CD14-positive monocyte (primary cell): Measurements from ENCODE around the gene RTN1. TPM values are rescaled to one million over a fixed set of nuclear protein-coding genes. Genes with fewer than 3 reads are reported as not detected.

Source experiments
- DNase-seq, 3 donors: peaks; one replicate each; pipeline ENCODE4 v3.0.0-alpha.2; 2011 to 2022
- H2AFZ ChIP-seq: 2 replicates; pipeline ENCODE4 v1.6.0; 2012; ENCODE audit warnings: mild to moderate bottlenecking, low read depth, low read length, inconsistent platforms; ENCODE audit not compliant: insufficient read depth, poor library complexity, severe bottlenecking
- H3K27ac ChIP-seq, 2 donors: 1 replicate in 1 of 2; 2 replicates in 1 of 2; pipeline ENCODE4 v1.5.1; 2012 to 2013; ENCODE audit warnings: low read length in 2 of 2, control low read depth in 1 of 2, inconsistent platforms in 1 of 2, low read depth in 1 of 2, mild to moderate bottlenecking in 1 of 2
- H3K27me3 ChIP-seq, 2 donors: one replicate each; pipeline versions ENCODE4 v1.6.0 to v1.6.1; 2011 to 2013; ENCODE audit warnings: low read length in 2 of 2; ENCODE audit not compliant: control insufficient read depth in 2 of 2, insufficient read depth in 2 of 2
- H3K36me3 ChIP-seq, 2 donors: replicated peaks in 1 of 2; 1 replicate in 1 of 2; 2 replicates in 1 of 2; pipeline versions ENCODE4 v1.5.1 to v1.6.1; 2012 to 2013; ENCODE audit warnings: low read length in 2 of 2, control low read depth in 1 of 2, inconsistent platforms in 1 of 2, mild to moderate bottlenecking in 1 of 2; ENCODE audit not compliant: insufficient read depth in 2 of 2, control insufficient read depth in 1 of 2
- H3K4me1 ChIP-seq, 2 donors: 1 replicate in 1 of 2; 2 replicates in 1 of 2; pipeline versions ENCODE4 v1.5.1 to v1.6.1; 2012 to 2013; ENCODE audit warnings: low read length in 2 of 2, control low read depth in 1 of 2, inconsistent platforms in 1 of 2, mild to moderate bottlenecking in 1 of 2, moderate library complexity in 1 of 2; ENCODE audit not compliant: insufficient read depth in 2 of 2, control insufficient read depth in 1 of 2
- H3K4me2 ChIP-seq: replicated peaks from 2 replicates; pipeline ENCODE3; 2012; ENCODE audit warnings: low read length, moderate library complexity, mild to moderate bottlenecking; ENCODE audit not compliant: poor library complexity, severe bottlenecking; ENCODE audit errors: extremely low read depth
- H3K4me3 ChIP-seq, 3 experiments: fragments of 200-600 bp in 1 of 3; sonication (generic) in 1 of 3; replicated peaks in 1 of 3; 1 replicate in 2 of 3; 2 replicates in 1 of 3; pipeline ENCODE4 v1.5.1; 2011 to 2013; ENCODE audit warnings: low read length in 3 of 3, mild to moderate bottlenecking in 3 of 3, control low read depth in 2 of 3, low read depth in 2 of 3, inconsistent platforms in 1 of 3, moderate library complexity in 1 of 3
- H3K79me2 ChIP-seq: 2 replicates; pipeline ENCODE4 v1.6.0; 2012; ENCODE audit warnings: mild to moderate bottlenecking, control low read depth, inconsistent platforms, low read length, moderate library complexity; ENCODE audit not compliant: insufficient read depth
- H3K9ac ChIP-seq: 2 replicates; pipeline ENCODE4 v1.6.0; 2017; ENCODE audit warnings: low read length, mild to moderate bottlenecking; ENCODE audit not compliant: insufficient read depth, poor library complexity, severe bottlenecking
- H3K9me3 ChIP-seq, 2 donors: replicated peaks in 1 of 2; 1 replicate in 1 of 2; 2 replicates in 1 of 2; pipeline versions ENCODE4 v1.5.1 to v1.6.1; 2012 to 2013; ENCODE audit warnings: low read length in 2 of 2, control low read depth in 1 of 2; ENCODE audit not compliant: control insufficient read depth in 1 of 2, insufficient read depth in 1 of 2
- H4K20me1 ChIP-seq: 2 replicates; pipeline ENCODE4 v1.6.0; 2012; ENCODE audit warnings: mild to moderate bottlenecking, low read length, control low read depth, moderate library complexity; ENCODE audit not compliant: insufficient read depth
- H3K27ac Mint-ChIP-seq, 7 donors: one replicate each; pipeline ENCODE4 v1.8.0; 2020; ENCODE audit warnings: mild to moderate bottlenecking in 7 of 7, mixed read lengths in 7 of 7, moderate library complexity in 6 of 7, inconsistent platforms in 2 of 7
- H3K27me3 Mint-ChIP-seq, 3 donors: one replicate each; pipeline ENCODE4 v1.8.0; 2021 to 2022; ENCODE audit warnings: low read depth in 3 of 3, mild to moderate bottlenecking in 3 of 3, mixed read lengths in 3 of 3, moderate library complexity in 3 of 3, inconsistent platforms in 1 of 3
- H3K36me3 Mint-ChIP-seq, 2 donors: one replicate each; pipeline ENCODE4 v1.8.0; 2020; ENCODE audit warnings: mixed read lengths in 2 of 2, inconsistent platforms in 1 of 2, mild to moderate bottlenecking in 1 of 2
- H3K4me1 Mint-ChIP-seq: one replicate; pipeline ENCODE4 v1.8.0; 2020; ENCODE audit warnings: mild to moderate bottlenecking, mixed read lengths
- H3K4me3 Mint-ChIP-seq, 2 donors: one replicate each; pipeline ENCODE4 v1.8.0; 2020; ENCODE audit warnings: mild to moderate bottlenecking in 2 of 2, mixed read lengths in 2 of 2, moderate library complexity in 1 of 2
- H3K9me3 Mint-ChIP-seq, 7 donors: one replicate each; pipeline ENCODE4 v1.8.0; 2020 to 2022; ENCODE audit warnings: mixed read lengths in 7 of 7, mild to moderate bottlenecking in 6 of 7, moderate library complexity in 6 of 7, inconsistent platforms in 2 of 7
- CTCF ChIP-seq: fragments of 200-600 bp; IDR thresholded peaks from one replicate; pipeline ENCODE4 v1.8.0; 2022; ENCODE audit warnings: antibody characterized with exemption, mild to moderate bottlenecking
- whole genome bisulfite sequencing: methylation state at CpG from one replicate; pipeline ENCODE4 v1.1.5; 2013; ENCODE audit warnings: missing lambda C conversion rate; ENCODE audit not compliant: insufficient coverage; 5-methylcytosine and 5-hydroxymethylcytosine counted together
- intact Hi-C, 2 donors: fragments of 100-400 bp; cut with micrococcal nuclease; formaldehyde crosslinking; loops; one replicate each; pipeline versions ENCODE4 v1.15.0 to v1.15.1; 2023
- polyA plus RNA-seq, 3 donors: library from polyadenylated mRNA; depleted of rRNA in 1 of 3; unstranded in 2 of 3; stranded (reverse) in 1 of 3; fragments of 300-500 nt in 2 of 3; fragments of >200 nt in 1 of 3; fragmentation: Illumina TruSeq in 2 of 3; gene quantifications; 1 replicate in 2 of 3; 2 replicates in 1 of 3; pipeline ENCODE4 v1.2.3, GENCODE V29; 2012 to 2021

RTN1 gene
- polyA plus RNA-seq, 3 donors: 40.2 to 75.1 (median 55.0) TPM

GRCh38 chr14:59695198-59695597 is 175.4 kb downstream of the RTN1 start:
- H3K4me2 ChIP-seq: no peak overlapping the region
- H3K9ac ChIP-seq: no peak overlapping the region
- H3K27me3 ChIP-seq: no peaks in the 10 kb centered on the region
- peaks cover 12 to 13% of the 10 kb centered on the region in 2 donors for H3K4me1 ChIP-seq
- peaks cover 0 to 2% (median 2%) of the 10 kb centered on the region in 3 donors for H3K27me3 Mint-ChIP-seq
- intact Hi-C loops: no loop called here
- H3K27ac ChIP-seq: no peak overlapping the region
- WGBS: 95% methylated on average over 4 of the region's 5 CpGs
- H3K36me3 ChIP-seq: no peaks in the 10 kb centered on the region
- no peaks in the 10 kb centered on the region for H3K9me3 ChIP-seq
- peaks cover 14% of the 10 kb centered on the region for H3K4me1 Mint-ChIP-seq
- H3K4me3 Mint-ChIP-seq: no peak overlapping the region
- no peaks in the 10 kb centered on the region for H3K36me3 Mint-ChIP-seq
- H3K4me3 ChIP-seq: no peak overlapping the region
- H3K27ac Mint-ChIP-seq: peak overlapping the region in 1 of 7 donors; percentile 54
- TF ChIP-seq CTCF: no peak
- H2AFZ ChIP-seq: no peak overlapping the region
- H3K9me3 Mint-ChIP-seq: peaks cover 0 to 5% (median 0%) of the 10 kb centered on the region in 7 donors
- no peak for DNase-seq
- no peaks in the 10 kb centered on the region for H3K79me2 ChIP-seq
- H4K20me1 ChIP-seq: peaks cover 60% of the 10 kb centered on the region

GRCh38 chr14:59691266-59691665 is 179.3 kb downstream of the RTN1 start:
- H3K4me3 ChIP-seq: no peak overlapping the region
- H3K4me1 Mint-ChIP-seq: peaks cover 5% of the 10 kb centered on the region
- no peaks in the 10 kb centered on the region for H3K36me3 ChIP-seq
- H3K9ac ChIP-seq: no peak overlapping the region
- H3K27ac ChIP-seq: no peak overlapping the region
- peaks cover 89% of the 10 kb centered on the region for H4K20me1 ChIP-seq
- no peak overlapping the region for H3K27ac Mint-ChIP-seq
- H3K4me3 Mint-ChIP-seq: no peak overlapping the region
- no peaks in the 10 kb centered on the region for H3K79me2 ChIP-seq
- intact Hi-C loops: no loop called here
- TF ChIP-seq CTCF: no peak
- H3K36me3 Mint-ChIP-seq: peaks cover 0 to 2% of the 10 kb centered on the region in 2 donors
- WGBS: 80% methylated on average over 1 of the region's 2 CpGs
- peaks cover 0 to 7% (median 0%) of the 10 kb centered on the region in 7 donors for H3K9me3 Mint-ChIP-seq
- H3K9me3 ChIP-seq: no peaks in the 10 kb centered on the region
- peaks cover 0 to 2% (median 1%) of the 10 kb centered on the region in 3 donors for H3K27me3 Mint-ChIP-seq
- no peak overlapping the region for H3K4me2 ChIP-seq
- H3K27me3 ChIP-seq: no peaks in the 10 kb centered on the region
- no peak for DNase-seq
- H2AFZ ChIP-seq: no peak overlapping the region
- peaks cover 0 to 6% of the 10 kb centered on the region in 2 donors for H3K4me1 ChIP-seq
